Esophagus squamous epithelium (tissue), 4 donors: Measurements from ENCODE around the gene GRB14.

Experiments used
- CTCF ChIP-seq, 6 experiments: fragments of 450-650 bp in 4 of 6; fragments of 200-600 bp in 2 of 6; sonication (generic) in 2 of 6; IDR thresholded peaks; one replicate each; pipeline ENCODE4 v1.5.1; 2016 to 2019; ENCODE audit warnings: antibody characterized with exemption in 6 of 6, mild to moderate bottlenecking in 4 of 6, moderate library complexity in 4 of 6
- POLR2A ChIP-seq, 4 donors: fragments of 450-650 bp; IDR thresholded peaks; one replicate each; pipeline ENCODE4 v1.6.1; 2017; ENCODE audit warnings: antibody characterized with exemption in 4 of 4, mild to moderate bottlenecking in 4 of 4, moderate library complexity in 3 of 4

GRCh38 chr2:164512871-164513270 lies 108.4 kb downstream of the GRB14 start:
- TF ChIP-seq CTCF (IDR thresholded peaks at IDR 0.05) (no peak), POLR2A (IDR thresholded peaks at IDR 0.05) (no peak)
